22Rv1 (cell line): ENCODE data around the gene LMTK3.

Source experiments
- ZFX ChIP-seq: fragments of 450-650 bp; IDR thresholded peaks from 2 replicates; pipeline ENCODE4 v1.6.1; 2017; ENCODE audit warnings: antibody characterized with exemption, borderline replicate concordance
- TF ChIP-seq, protein P1 (sequence below): fragments of 450-650 bp; IDR thresholded peaks from 2 replicates; pipeline ENCODE4 v1.5.1; 2017; ENCODE audit warnings: mild to moderate bottlenecking

DNA sequence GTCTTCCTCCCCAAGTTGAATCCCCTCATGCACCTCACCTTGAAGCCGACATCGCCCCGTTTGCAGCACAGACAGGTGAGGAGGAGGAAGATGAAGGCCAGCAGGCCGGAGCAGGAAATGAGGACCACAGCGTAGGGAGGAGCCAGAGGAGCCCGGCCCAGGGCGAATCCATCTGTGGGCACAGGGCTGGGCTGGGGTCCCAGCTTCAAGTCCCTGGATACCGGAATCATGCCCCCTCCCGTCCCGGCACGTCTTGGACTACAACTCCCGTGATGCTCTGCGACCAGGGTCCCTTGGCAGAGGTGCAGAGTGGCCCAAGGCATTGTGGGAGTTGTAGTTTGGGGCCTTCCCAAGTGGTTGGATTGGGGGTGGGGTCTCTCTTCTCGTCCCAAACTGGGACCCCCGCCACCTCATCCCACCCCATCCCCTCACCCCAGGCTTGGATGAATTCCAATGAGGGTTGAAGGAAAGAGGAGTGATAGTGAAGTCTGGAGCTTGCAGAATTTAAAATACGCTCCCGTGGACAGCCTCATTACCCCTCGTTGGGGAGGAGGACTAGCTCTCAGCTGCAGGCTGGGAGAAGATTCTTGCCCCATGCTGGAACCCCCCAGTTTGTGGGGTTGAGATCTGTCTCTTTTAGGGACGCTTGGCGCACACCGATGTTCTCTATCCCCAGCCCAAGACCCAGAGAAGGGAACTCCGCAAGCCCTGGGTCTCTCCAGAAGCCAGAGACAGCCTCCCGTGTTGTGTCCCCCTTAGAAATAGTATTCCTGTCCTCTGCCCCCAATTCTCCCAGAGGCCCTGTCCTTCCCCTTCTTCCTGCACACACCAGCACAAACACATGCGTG is 990 bp downstream of the LMTK3 start:
- TF ChIP-seq, protein P1, sequence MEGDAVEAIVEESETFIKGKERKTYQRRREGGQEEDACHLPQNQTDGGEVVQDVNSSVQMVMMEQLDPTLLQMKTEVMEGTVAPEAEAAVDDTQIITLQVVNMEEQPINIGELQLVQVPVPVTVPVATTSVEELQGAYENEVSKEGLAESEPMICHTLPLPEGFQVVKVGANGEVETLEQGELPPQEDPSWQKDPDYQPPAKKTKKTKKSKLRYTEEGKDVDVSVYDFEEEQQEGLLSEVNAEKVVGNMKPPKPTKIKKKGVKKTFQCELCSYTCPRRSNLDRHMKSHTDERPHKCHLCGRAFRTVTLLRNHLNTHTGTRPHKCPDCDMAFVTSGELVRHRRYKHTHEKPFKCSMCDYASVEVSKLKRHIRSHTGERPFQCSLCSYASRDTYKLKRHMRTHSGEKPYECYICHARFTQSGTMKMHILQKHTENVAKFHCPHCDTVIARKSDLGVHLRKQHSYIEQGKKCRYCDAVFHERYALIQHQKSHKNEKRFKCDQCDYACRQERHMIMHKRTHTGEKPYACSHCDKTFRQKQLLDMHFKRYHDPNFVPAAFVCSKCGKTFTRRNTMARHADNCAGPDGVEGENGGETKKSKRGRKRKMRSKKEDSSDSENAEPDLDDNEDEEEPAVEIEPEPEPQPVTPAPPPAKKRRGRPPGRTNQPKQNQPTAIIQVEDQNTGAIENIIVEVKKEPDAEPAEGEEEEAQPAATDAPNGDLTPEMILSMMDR, result no peak
- no peak for TF ChIP-seq ZFX
